Measurements from ENCODE around the gene INPP4B. TPM values are rescaled to one million over a fixed set of nuclear protein-coding genes. Genes with fewer than 3 reads are reported as not detected.

The INPP4B gene
- polyA plus RNA-seq, 12 donors, result 17.7 to 45.1 (median 36.1) TPM; not detected in 1

- DNase-seq, result no peak
Observed at GRCh38 chr4:142309772-142310171, 536.3 kb downstream of the INPP4B start.

- no peak for DNase-seq
Observed at GRCh38 chr4:142307857-142308256, 538.2 kb downstream of the INPP4B start.

GRCh38 chr4:142297313-142297712 is 548.8 kb downstream of the INPP4B start:
- no peak for DNase-seq

- DNase-seq, result no peak
Observed at GRCh38 chr4:142293536-142293935, 552.6 kb downstream of the INPP4B start.

- no peak for DNase-seq
Observed at GRCh38 chr4:142292231-142292630, 553.9 kb downstream of the INPP4B start.

- DNase-seq, result no peak
Observed at GRCh38 chr4:142291299-142292050, 554.6 kb downstream of the INPP4B start.

- DNase-seq, result no peak
Observed at GRCh38 chr4:142287371-142287770, 558.7 kb downstream of the INPP4B start.

- DNase-seq, result no peak
Observed at GRCh38 chr4:142285222-142285583, 560.9 kb downstream of the INPP4B start.

- DNase-seq, result no peak
Observed at GRCh38 chr4:142284402-142285221, 561.5 kb downstream of the INPP4B start.

GRCh38 chr4:142282870-142283431 is 563.1 kb downstream of the INPP4B start:
- DNase-seq, result no peak

- no peak for DNase-seq
Observed at GRCh38 chr4:142281999-142282398, 564.1 kb downstream of the INPP4B start.

GRCh38 chr4:142278663-142279062 is 567.4 kb downstream of the INPP4B start:
- no peak for DNase-seq

GRCh38 chr4:142278171-142278570 is 567.9 kb downstream of the INPP4B start:
- no peak for DNase-seq

GRCh38 chr4:142274137-142274536 is 572.0 kb downstream of the INPP4B start:
- no peak for DNase-seq

GRCh38 chr4:142272452-142272851 is 573.6 kb downstream of the INPP4B start:
- DNase-seq, result no peak

GRCh38 chr4:142271832-142272231 is 574.3 kb downstream of the INPP4B start:
- no peak for DNase-seq

GRCh38 chr4:142267101-142267500 is 579.0 kb downstream of the INPP4B start:
- no peak for DNase-seq

- DNase-seq, result no peak
Observed at GRCh38 chr4:142265946-142266345, 580.2 kb downstream of the INPP4B start.

- DNase-seq, result no peak
Observed at GRCh38 chr4:142265536-142265935, 580.6 kb downstream of the INPP4B start.

GRCh38 chr4:142264961-142265360 is 581.1 kb downstream of the INPP4B start:
- no peak for DNase-seq

- DNase-seq, result no peak
Observed at GRCh38 chr4:142262956-142263355, 583.1 kb downstream of the INPP4B start.

GRCh38 chr4:142248946-142249345 is 597.2 kb downstream of the INPP4B start:
- no peak for DNase-seq

- DNase-seq, result peak; percentile 25
Observed at GRCh38 chr4:142243255-142243654, 602.8 kb downstream of the INPP4B start.

Measured in muscle of arm (tissue), 12 donors.